H9 (cell line): Measurements from ENCODE around the gene RPIA. TPM values are rescaled to one million over a fixed set of nuclear protein-coding genes. Genes with fewer than 3 reads are reported as not detected.

Experiments used
- DNase-seq: peaks from one replicate; pipeline ENCODE4 v3.0.0-alpha.2; 2017
- H2AFZ ChIP-seq: one replicate; pipeline ENCODE4 v1.6.1; 2013; ENCODE audit warnings: mild to moderate bottlenecking, low read length, control low read depth, moderate library complexity
- H2AK5ac ChIP-seq: 2 replicates; pipeline ENCODE4 v1.6.1; 2013; ENCODE audit warnings: low read length, control low read depth, mixed read lengths; ENCODE audit not compliant: insufficient read length
- H2BK120ac ChIP-seq: one replicate; pipeline ENCODE4 v1.6.1; 2013; ENCODE audit warnings: low read depth, mild to moderate bottlenecking, low read length, control low read depth, inconsistent platforms; ENCODE audit not compliant: poor library complexity, severe bottlenecking
- H2BK12ac ChIP-seq: 2 replicates; pipeline ENCODE4 v1.6.1; 2013; ENCODE audit warnings: low read length, control low read depth, mixed read lengths, low read depth; ENCODE audit not compliant: insufficient read length
- H2BK15ac ChIP-seq: 2 replicates; pipeline ENCODE4 v1.6.1; 2013; ENCODE audit warnings: low read depth, low read length, control low read depth
- H2BK20ac ChIP-seq: one replicate; pipeline ENCODE4 v1.6.1; 2013; ENCODE audit warnings: low read depth, mild to moderate bottlenecking, low read length, control low read depth, inconsistent platforms; ENCODE audit not compliant: poor library complexity, severe bottlenecking
- H2BK5ac ChIP-seq: 2 replicates; pipeline ENCODE4 v1.6.1; 2013; ENCODE audit warnings: low read length, control low read depth, mixed read lengths; ENCODE audit not compliant: insufficient read length
- H3K14ac ChIP-seq: 2 replicates; pipeline ENCODE4 v1.6.1; 2013; ENCODE audit warnings: low read length, control low read depth; ENCODE audit not compliant: insufficient read depth
- H3K18ac ChIP-seq: 2 replicates; pipeline ENCODE4 v1.6.1; 2013; ENCODE audit warnings: low read depth, mild to moderate bottlenecking, mixed read lengths, low read length, control low read depth; ENCODE audit not compliant: insufficient read length
- H3K23ac ChIP-seq: 2 replicates; pipeline ENCODE4 v1.6.1; 2013; ENCODE audit warnings: low read length, control low read depth, mixed read lengths, low read depth; ENCODE audit not compliant: insufficient read length
- H3K23me2 ChIP-seq: 2 replicates; pipeline ENCODE4 v1.6.1; 2013; ENCODE audit warnings: low read depth, mild to moderate bottlenecking, mixed read lengths, low read length, control low read depth; ENCODE audit not compliant: insufficient read length, poor library complexity, severe bottlenecking
- H3K27ac ChIP-seq: 2 replicates; pipeline ENCODE4 v1.5.1; 2013; ENCODE audit warnings: low read length, control low read depth, mixed read lengths, low read depth; ENCODE audit not compliant: insufficient read length
- H3K27me3 ChIP-seq: 2 replicates; pipeline ENCODE4 v1.6.1; 2013; ENCODE audit warnings: low read length, control low read depth, inconsistent platforms; ENCODE audit not compliant: insufficient read depth
- H3K4ac ChIP-seq: 2 replicates; pipeline ENCODE4 v1.6.1; 2013; ENCODE audit warnings: low read depth, mild to moderate bottlenecking, control low read depth, inconsistent platforms, low read length, moderate library complexity
- H3K4me1 ChIP-seq: 2 replicates; pipeline ENCODE4 v1.6.1; 2013; ENCODE audit warnings: low read length, control low read depth, inconsistent platforms; ENCODE audit not compliant: insufficient read depth
- H3K4me2 ChIP-seq: 2 replicates; pipeline ENCODE4 v1.6.1; 2013; ENCODE audit warnings: low read length, control low read depth, mixed read lengths; ENCODE audit not compliant: insufficient read length, insufficient read depth
- H3K56ac ChIP-seq: 2 replicates; pipeline ENCODE4 v1.6.1; 2013; ENCODE audit warnings: low read depth, mild to moderate bottlenecking, mixed read lengths, low read length, control low read depth; ENCODE audit not compliant: insufficient read length
- H3K79me1 ChIP-seq: 2 replicates; pipeline ENCODE4 v1.6.1; 2013; ENCODE audit warnings: low read depth, mild to moderate bottlenecking, moderate library complexity, low read length, control low read depth, inconsistent platforms; ENCODE audit not compliant: insufficient read depth, poor library complexity, severe bottlenecking
- H3K79me2 ChIP-seq: 2 replicates; pipeline ENCODE4 v1.6.1; 2013; ENCODE audit warnings: low read length, control low read depth, inconsistent platforms; ENCODE audit not compliant: insufficient read depth
- H3K9ac ChIP-seq: 2 replicates; pipeline ENCODE4 v1.6.1; 2013; ENCODE audit warnings: low read length, control low read depth, mixed read lengths; ENCODE audit not compliant: insufficient read length; ENCODE audit errors: extremely low read depth
- H3K9me3 ChIP-seq: one replicate; pipeline ENCODE4 v1.6.1; 2013; ENCODE audit warnings: low read depth, low read length, inconsistent platforms; ENCODE audit not compliant: control insufficient read depth
- H3T11ph ChIP-seq: one replicate; pipeline ENCODE4 v1.6.1; 2013; ENCODE audit warnings: mild to moderate bottlenecking, low read length, control low read depth, inconsistent platforms
- H4K20me1 ChIP-seq: one replicate; pipeline ENCODE4 v1.6.1; 2013; ENCODE audit not compliant: control insufficient read depth, insufficient read length, insufficient read depth
- H4K5ac ChIP-seq: 2 replicates; pipeline ENCODE4 v1.6.1; 2013; ENCODE audit warnings: low read depth, mild to moderate bottlenecking, mixed read lengths, low read length, control low read depth; ENCODE audit not compliant: insufficient read length
- H4K8ac ChIP-seq: replicated peaks from 2 replicates; pipeline ENCODE4 v1.6.1; 2013; ENCODE audit warnings: low read length, control low read depth, mixed read lengths, low read depth; ENCODE audit not compliant: insufficient read length
- H4K91ac ChIP-seq: 2 replicates; pipeline ENCODE4 v1.6.1; 2013; ENCODE audit warnings: low read depth, mild to moderate bottlenecking, moderate library complexity, mixed read lengths, low read length, control low read depth; ENCODE audit not compliant: insufficient read length
- H3K27ac Mint-ChIP-seq, 3 experiments: 2 replicates in 2 of 3; 3 replicates in 1 of 3; pipeline ENCODE4 v1.8.0; 2020 to 2021; ENCODE audit warnings: mixed read lengths in 3 of 3, mild to moderate bottlenecking in 1 of 3, moderate library complexity in 1 of 3
- H3K27me3 Mint-ChIP-seq: 2 replicates; pipeline ENCODE4 v1.8.0; 2021; ENCODE audit warnings: low read depth, mild to moderate bottlenecking, moderate library complexity, mixed read lengths
- H3K36me3 Mint-ChIP-seq, 3 experiments: 2 replicates in 2 of 3; 3 replicates in 1 of 3; pipeline ENCODE4 v1.8.0; 2020 to 2021; ENCODE audit warnings: low read depth in 3 of 3, mixed read lengths in 3 of 3; ENCODE audit not compliant: insufficient read depth in 1 of 3
- H3K4me1 Mint-ChIP-seq, 2 experiments: 2 replicates each; pipeline ENCODE4 v1.8.0; 2020; ENCODE audit warnings: mixed read lengths in 2 of 2
- H3K4me3 Mint-ChIP-seq, 2 experiments: 2 replicates in 1 of 2; 3 replicates in 1 of 2; pipeline ENCODE4 v1.8.0; 2020 to 2021; ENCODE audit warnings: mild to moderate bottlenecking in 2 of 2, mixed read lengths in 2 of 2, moderate library complexity in 1 of 2
- H3K9me3 Mint-ChIP-seq, 2 experiments: 2 replicates in 1 of 2; 3 replicates in 1 of 2; pipeline ENCODE4 v1.8.0; 2020; ENCODE audit warnings: mild to moderate bottlenecking in 2 of 2, mixed read lengths in 2 of 2, moderate library complexity in 1 of 2
- WGBS: extraction: QIAGEN DNeasy Blood & Tissue Kit; methylation state at CpG from one replicate; pipeline ENCODE4 v1.1.7; 2013; ENCODE audit warnings: missing lambda C conversion rate, low lambda C conversion rate, mixed read lengths; ENCODE audit not compliant: insufficient read length; ENCODE audit errors: extremely low coverage; 5-methylcytosine and 5-hydroxymethylcytosine counted together
- total RNA-seq: library from RNA; stranded (reverse); gene quantifications from 2 replicates; pipeline ENCODE4 v1.2.1, GENCODE V29; 2021
- TF ChIP-seq, protein P1 (sequence below): fragments of 200-600 bp; sonication (generic); conservative IDR thresholded peaks from 3 replicates; pipeline ENCODE4 v1.8.0; 2021; ENCODE audit warnings: antibody characterized with exemption, mild to moderate bottlenecking

RPIA gene
- total RNA-seq, 1 experiment from 2014 or later: 18.6 TPM

GRCh38 chr2:88658881-88659537 is 32.5 kb upstream of the RPIA start:
- Histone ChIP-seq H3K23ac (no peak overlapping the region), H2BK5ac (no peak overlapping the region), H2BK12ac (no peak overlapping the region), H3K14ac (0 out of 2 replicates have a peak overlapping the region, but pooled peaks have one; percentile 28), H3K79me2 (no peaks in the 10 kb centered on the region), H2BK15ac (no peak overlapping the region), H2BK120ac (no peak overlapping the region), H3K56ac (no peak overlapping the region), H3K23me2 (no peaks in the 10 kb centered on the region), H3K4me1 (peaks cover 6% of the 10 kb centered on the region; the same call in 1 of the 2 replicates), H3K4ac (no peak overlapping the region), H3K9me3 (no peaks in the 10 kb centered on the region), H3K4me2 (peak overlapping the region; percentile 5), H4K5ac (no peak overlapping the region), H2AFZ (peak overlapping the region; percentile 40), H3K9ac (no peak overlapping the region), H3K27me3 (no peaks in the 10 kb centered on the region), H3K18ac (no peak overlapping the region), H4K91ac (peak overlapping the region; percentile 5), H4K8ac (no peak overlapping the region), H3K27ac (peak overlapping the region; percentile 87), H3K79me1 (no peaks in the 10 kb centered on the region), H2AK5ac (no peak overlapping the region), H3T11ph (no peak overlapping the region), H4K20me1 (peaks cover 2% of the 10 kb centered on the region), H2BK20ac (peak overlapping the region; percentile 90)
- no CpG with 5 or more reads among the region's 4 CpGs for WGBS
- TF ChIP-seq, protein P1, sequence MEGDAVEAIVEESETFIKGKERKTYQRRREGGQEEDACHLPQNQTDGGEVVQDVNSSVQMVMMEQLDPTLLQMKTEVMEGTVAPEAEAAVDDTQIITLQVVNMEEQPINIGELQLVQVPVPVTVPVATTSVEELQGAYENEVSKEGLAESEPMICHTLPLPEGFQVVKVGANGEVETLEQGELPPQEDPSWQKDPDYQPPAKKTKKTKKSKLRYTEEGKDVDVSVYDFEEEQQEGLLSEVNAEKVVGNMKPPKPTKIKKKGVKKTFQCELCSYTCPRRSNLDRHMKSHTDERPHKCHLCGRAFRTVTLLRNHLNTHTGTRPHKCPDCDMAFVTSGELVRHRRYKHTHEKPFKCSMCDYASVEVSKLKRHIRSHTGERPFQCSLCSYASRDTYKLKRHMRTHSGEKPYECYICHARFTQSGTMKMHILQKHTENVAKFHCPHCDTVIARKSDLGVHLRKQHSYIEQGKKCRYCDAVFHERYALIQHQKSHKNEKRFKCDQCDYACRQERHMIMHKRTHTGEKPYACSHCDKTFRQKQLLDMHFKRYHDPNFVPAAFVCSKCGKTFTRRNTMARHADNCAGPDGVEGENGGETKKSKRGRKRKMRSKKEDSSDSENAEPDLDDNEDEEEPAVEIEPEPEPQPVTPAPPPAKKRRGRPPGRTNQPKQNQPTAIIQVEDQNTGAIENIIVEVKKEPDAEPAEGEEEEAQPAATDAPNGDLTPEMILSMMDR: no peak
- DNase-seq: no peak
- H3K27ac Mint-ChIP-seq: peak overlapping the region; percentile 71 to 91 (median 86); a peak in 5 of 7 replicates
- H3K36me3 Mint-ChIP-seq: peaks cover 3 to 5% (median 3%) of the 10 kb centered on the region in 3 experiments; a peak in 5 of 7 replicates
- no peak overlapping the region for H3K4me3 Mint-ChIP-seq
- peaks cover 3 to 8% of the 10 kb centered on the region in 2 experiments; a peak in 4 of 5 replicates for H3K9me3 Mint-ChIP-seq
- H3K4me1 Mint-ChIP-seq: peaks cover 18% of the 10 kb centered on the region in 2 experiments
- no peaks in the 10 kb centered on the region for H3K27me3 Mint-ChIP-seq
